Activated CD4-positive, alpha-beta T cell treated with anti-CD3 and anti-CD28 coated beads, Interleukin-2, amount 10 ng/mL, durations not matched to agents 7 days and 5 days (primary cell): ENCODE results near the gene AEBP2. TPM values are rescaled to one million over a fixed set of nuclear protein-coding genes. Genes with fewer than 3 reads are reported as not detected.
A peak's percentile ranks its signal among the peaks of the same experiment; 100 is the strongest.
"Not testable (repeated sequence)": the region's sequence is repeated elsewhere in the genome, so short reads cannot be mapped to it uniquely, and the experiment has no call there.

Experiments used
- CTCF ChIA-PET: fragments of 350-600 bp; sonication (Branson Sonifier 250); formaldehyde crosslinking; loops from one replicate; lab custom pipeline; 2021; ENCODE audit warnings: antibody characterized with exemption; lab: Charles Lee
- POLR2A ChIA-PET: fragments of 350-600 bp; sonication (Branson Sonifier 250); formaldehyde crosslinking; loops from one replicate; lab custom pipeline; 2021; ENCODE audit warnings: antibody characterized with exemption; lab: Charles Lee
- DNase-seq: peaks from one replicate; pipeline ENCODE4 v3.0.0-alpha.2; 2020
- H3K27ac Mint-ChIP-seq: one replicate; pipeline ENCODE4 v1.8.0; 2021; ENCODE audit warnings: mild to moderate bottlenecking, moderate library complexity, mixed read lengths
- H3K27me3 Mint-ChIP-seq: one replicate; pipeline ENCODE4 v1.8.0; 2021; ENCODE audit warnings: mixed read lengths
- H3K36me3 Mint-ChIP-seq: one replicate; pipeline ENCODE4 v1.8.0; 2021; ENCODE audit warnings: low read depth, mixed read lengths
- H3K4me1 Mint-ChIP-seq: one replicate; pipeline ENCODE4 v1.8.0; 2021; ENCODE audit warnings: mixed read lengths
- H3K4me3 Mint-ChIP-seq: one replicate; pipeline ENCODE4 v1.8.0; 2021; ENCODE audit warnings: mild to moderate bottlenecking, moderate library complexity, mixed read lengths
- H3K9me3 Mint-ChIP-seq: one replicate; pipeline ENCODE4 v1.8.0; 2021; ENCODE audit warnings: mixed read lengths
- total RNA-seq, 2 experiments: library from RNA; stranded (reverse); gene quantifications; one replicate each; pipeline ENCODE4 v1.2.3, GENCODE V29; 2021

AEBP2 gene
- total RNA-seq, 2 experiments from 2014 or later: 45.8 to 49.1 TPM

DNA sequence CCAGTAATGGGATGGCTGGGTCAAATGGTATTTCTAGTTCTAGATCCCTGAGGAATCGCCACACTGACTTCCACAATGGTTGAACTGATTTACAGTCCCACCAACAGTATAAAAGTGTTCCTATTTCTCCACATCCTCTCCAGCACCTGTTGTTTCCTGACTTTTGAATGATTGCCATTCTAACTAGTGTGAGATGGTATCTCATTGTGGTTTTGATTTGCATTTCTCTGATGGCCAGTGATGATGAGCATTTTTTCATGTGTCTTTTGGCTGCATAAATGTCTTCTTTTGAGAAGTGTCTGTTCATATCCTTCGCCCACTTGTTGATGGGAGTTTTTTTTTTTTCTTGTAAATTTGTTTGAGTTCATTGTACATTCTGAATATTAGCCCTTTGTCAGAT, 9.8 kb upstream of the AEBP2 start:
- H3K27me3 Mint-ChIP-seq, H3K9me3 Mint-ChIP-seq, POLR2A ChIA-PET, H3K4me3 Mint-ChIP-seq, H3K27ac Mint-ChIP-seq, CTCF ChIA-PET, DNase-seq: not testable (repeated sequence)
- Mint-ChIP-seq H3K4me1 (peaks cover 40% of the 10 kb centered on the region), H3K36me3 (peaks cover 15% of the 10 kb centered on the region)

DNA sequence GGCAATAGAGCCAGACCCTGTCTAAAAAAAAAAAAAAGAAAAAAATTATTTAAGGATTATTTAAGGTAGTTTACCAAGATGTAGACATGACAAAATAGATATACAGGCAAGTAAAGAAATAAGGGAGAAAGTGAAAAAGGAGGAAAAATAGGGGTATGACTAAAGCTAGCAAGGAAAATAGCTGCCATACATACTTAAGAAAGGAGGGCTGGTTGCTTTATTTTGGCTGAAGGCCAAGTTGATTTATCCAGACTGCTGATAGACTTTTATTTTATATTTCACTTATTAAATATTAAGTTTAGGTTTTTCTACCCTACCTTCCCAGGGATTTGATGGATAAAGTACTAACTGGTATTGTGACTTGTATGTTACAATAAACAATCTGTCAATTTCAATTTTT, 8.3 kb upstream of the AEBP2 start:
- no peak overlapping the region for H3K4me3 Mint-ChIP-seq
- H3K27me3 Mint-ChIP-seq: no peaks in the 10 kb centered on the region
- peaks cover 52% of the 10 kb centered on the region for H3K4me1 Mint-ChIP-seq
- POLR2A ChIA-PET: no interaction called here
- CTCF ChIA-PET: no interaction called here
- H3K36me3 Mint-ChIP-seq: peaks cover 15% of the 10 kb centered on the region
- no peak for DNase-seq
- H3K27ac Mint-ChIP-seq: no peak overlapping the region
- H3K9me3 Mint-ChIP-seq: peaks cover 10% of the 10 kb centered on the region

DNA sequence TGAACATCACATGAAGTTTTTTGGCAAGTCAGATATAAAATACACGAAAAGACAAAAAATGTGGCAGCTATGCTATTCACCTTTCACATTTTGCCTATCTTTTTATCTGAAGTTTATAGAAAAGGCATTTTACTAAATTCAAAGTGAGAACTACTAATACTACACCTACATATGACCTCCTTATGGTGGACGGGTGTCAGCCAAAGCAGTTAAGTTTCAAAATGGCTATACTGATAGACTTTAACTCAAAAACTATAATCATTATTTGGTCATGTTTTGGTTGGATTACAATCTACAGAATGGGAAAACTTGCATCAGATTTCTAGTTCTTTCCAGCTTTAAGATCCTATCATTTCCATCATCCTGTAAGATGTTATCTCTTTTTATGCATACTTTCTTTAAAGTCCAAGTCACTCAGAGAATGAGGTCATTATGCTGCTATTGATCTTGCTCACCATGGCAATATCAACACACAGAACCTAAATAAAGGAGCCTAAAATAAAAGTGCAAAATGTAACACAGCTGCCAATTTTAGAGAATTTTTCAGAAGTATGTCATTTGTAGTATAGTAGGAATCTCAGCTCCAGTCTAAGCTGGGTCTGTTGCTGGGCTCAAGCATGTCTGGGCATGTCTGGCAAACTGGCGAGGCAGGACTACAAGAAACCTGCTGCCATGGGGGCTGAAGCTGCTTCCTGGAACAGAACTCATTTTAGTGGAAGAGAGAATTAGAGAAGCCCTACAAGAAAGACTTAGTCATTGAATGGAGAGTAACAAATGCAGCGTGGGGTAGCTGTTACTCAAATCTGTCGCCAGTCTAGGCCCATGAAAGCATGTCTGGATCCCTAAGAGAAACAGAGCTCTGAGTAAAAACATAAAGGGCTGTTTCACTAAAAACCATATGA, 7.6 kb upstream of the AEBP2 start:
- DNase-seq: peak; percentile 26
- POLR2A ChIA-PET: no interaction called here
- Mint-ChIP-seq H3K4me1 (peaks cover 55% of the 10 kb centered on the region), H3K27ac (peak overlapping the region; percentile 93), H3K27me3 (no peaks in the 10 kb centered on the region), H3K4me3 (no peak overlapping the region), H3K9me3 (peaks cover 7% of the 10 kb centered on the region), H3K36me3 (peaks cover 17% of the 10 kb centered on the region)
- CTCF ChIA-PET: interaction anchor here (1.1 kb wide), 2 partner anchors 28 to 76 kb away, joined by 3 read pairs; no protein-coding TSS in a partner anchor

DNA sequence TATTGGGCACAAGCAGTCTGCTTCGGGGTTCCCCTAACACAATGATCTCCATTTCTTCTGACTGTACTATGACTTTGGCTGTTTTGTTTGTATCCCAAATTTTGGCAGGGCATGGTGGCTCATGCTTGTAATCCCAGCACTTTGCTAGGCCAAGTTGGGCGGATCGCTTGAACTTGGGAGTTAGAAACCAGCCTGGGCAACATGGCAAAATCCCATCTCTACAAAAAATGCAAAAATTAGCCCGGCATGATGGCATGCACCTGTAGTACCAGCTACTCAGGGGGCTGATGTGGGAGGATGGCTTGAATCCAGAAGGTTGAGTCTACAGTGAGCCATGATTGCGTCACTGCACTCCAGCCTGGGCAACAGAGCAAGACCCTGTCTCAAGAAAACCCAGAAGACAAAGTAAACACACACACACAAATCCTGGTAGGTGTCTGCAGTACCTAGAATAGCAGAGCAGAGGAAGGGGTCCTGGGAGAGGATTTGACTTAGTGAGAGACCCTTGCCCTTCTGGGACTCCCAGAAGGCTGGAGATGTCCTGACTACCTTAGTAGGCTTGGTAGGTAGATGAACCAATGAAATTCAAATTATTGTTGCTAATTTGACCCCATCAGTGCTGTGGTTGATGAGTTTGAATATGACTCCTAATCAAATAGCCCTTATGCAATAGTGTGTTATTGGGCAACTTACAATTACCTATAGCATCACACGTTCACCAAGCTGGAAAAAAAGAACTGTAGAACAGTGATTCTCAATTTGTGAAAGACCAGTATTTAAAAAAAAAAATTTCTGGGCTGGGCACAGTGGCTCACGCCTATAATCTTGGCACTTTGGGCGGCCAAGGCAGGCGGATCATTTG, 6.8 kb upstream of the AEBP2 start:
- POLR2A ChIA-PET: no interaction called here
- CTCF ChIA-PET: interaction anchor here (1.1 kb wide), 2 partner anchors 27 to 75 kb away, joined by 3 read pairs; no protein-coding TSS in a partner anchor
- peak overlapping the region; percentile 93 for H3K27ac Mint-ChIP-seq
- no peak overlapping the region for H3K4me3 Mint-ChIP-seq
- H3K9me3 Mint-ChIP-seq: peaks cover 7% of the 10 kb centered on the region
- no peak for DNase-seq
- peaks cover 55% of the 10 kb centered on the region for H3K4me1 Mint-ChIP-seq
- no peaks in the 10 kb centered on the region for H3K27me3 Mint-ChIP-seq
- peaks cover 17% of the 10 kb centered on the region for H3K36me3 Mint-ChIP-seq

DNA sequence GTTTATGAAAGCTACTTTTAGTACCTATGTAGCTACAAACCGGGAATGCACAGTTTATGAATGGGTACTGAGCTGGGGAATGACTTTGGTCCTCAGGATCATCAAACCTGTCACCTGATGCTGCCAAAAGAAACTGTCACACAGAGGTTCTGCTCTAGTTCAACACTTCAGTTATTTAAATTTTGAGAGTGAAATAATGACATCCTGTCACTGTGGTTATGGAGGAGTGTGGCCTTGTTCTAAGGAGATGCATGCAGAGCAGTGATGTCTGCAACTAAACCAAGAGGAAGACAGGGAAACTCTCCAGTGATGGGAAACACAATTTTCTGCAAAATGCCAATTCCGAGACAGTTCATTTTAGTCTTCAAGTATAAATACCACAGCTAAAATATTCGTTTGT, 4.8 kb upstream of the AEBP2 start:
- Mint-ChIP-seq H3K36me3 (peaks cover 17% of the 10 kb centered on the region), H3K27ac (peak overlapping the region; percentile 77), H3K4me3 (no peak overlapping the region), H3K9me3 (peaks cover 12% of the 10 kb centered on the region), H3K4me1 (peaks cover 52% of the 10 kb centered on the region), H3K27me3 (no peaks in the 10 kb centered on the region)
- peak; percentile 31 for DNase-seq
- POLR2A ChIA-PET: interaction anchor here (0.6 kb wide), 1 partner anchor 567 kb away, joined by 3 read pairs; no protein-coding TSS in a partner anchor
- CTCF ChIA-PET: interaction anchor here (0.8 kb wide), 1 partner anchor 9 kb away, joined by 3 read pairs; no protein-coding TSS in a partner anchor

DNA sequence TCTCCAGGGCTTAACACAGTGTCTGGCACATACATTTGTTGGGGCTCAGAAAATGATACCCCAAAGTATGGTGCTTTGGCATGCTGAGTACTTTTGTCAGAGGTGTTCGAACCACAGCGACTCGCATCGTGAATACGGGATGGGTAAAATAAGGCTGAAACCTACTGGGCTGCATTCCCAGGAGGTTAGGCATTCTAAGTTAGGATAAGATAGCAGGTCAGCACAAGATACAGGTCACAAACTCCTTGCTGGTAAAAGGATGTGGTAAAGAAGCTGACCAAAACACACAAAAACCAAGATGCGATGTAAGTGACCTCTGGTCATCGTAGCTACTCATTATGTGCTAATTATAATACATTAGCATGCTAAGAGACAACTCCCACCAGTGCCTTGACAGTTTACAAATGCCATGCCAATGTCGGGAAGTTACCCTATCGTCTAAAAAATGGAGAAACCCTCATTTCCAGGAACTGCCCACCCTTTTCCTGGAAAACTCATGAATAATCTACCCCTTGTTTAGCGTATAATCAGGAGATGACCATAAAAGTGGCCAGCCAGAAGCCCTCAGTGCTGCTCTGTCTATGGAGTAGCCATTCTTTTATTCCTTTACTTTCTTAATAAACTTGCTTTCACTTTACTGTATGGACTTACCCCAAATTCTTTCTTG, 3.3 kb upstream of the AEBP2 start:
- Mint-ChIP-seq H3K27ac (peak overlapping the region; percentile 20), H3K9me3 (peaks cover 8% of the 10 kb centered on the region), H3K27me3 (no peaks in the 10 kb centered on the region), H3K4me3 (no peak overlapping the region), H3K36me3 (peaks cover 17% of the 10 kb centered on the region), H3K4me1 (peaks cover 51% of the 10 kb centered on the region)
- ChIA-PET POLR2A (no interaction called here), CTCF (no interaction called here)
- no peak for DNase-seq

DNA sequence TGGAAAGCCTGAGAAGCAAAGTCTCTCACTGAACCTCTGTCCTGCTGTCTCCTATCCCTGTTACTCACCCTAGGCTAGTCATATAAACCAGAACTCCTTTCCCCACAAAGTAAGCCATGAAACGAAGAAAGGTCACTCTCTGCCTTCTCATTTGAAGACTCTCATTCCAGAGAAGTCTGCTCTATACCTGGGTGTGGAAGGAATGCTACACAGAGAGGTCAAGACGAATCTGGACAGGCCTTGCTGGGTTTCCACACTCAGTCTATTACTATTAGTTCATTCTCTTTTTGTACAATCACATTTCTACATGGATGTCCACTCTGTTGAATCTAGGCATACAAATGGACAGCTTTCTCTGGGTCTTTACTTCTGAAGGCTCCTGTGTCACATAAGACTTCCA, 2.4 kb upstream of the AEBP2 start:
- Mint-ChIP-seq H3K9me3 (peaks cover 8% of the 10 kb centered on the region), H3K27ac (no peak overlapping the region), H3K4me3 (no peak overlapping the region), H3K27me3 (no peaks in the 10 kb centered on the region), H3K36me3 (peaks cover 25% of the 10 kb centered on the region), H3K4me1 (peaks cover 53% of the 10 kb centered on the region)
- POLR2A ChIA-PET: no interaction called here
- no peak for DNase-seq
- CTCF ChIA-PET: no interaction called here

DNA sequence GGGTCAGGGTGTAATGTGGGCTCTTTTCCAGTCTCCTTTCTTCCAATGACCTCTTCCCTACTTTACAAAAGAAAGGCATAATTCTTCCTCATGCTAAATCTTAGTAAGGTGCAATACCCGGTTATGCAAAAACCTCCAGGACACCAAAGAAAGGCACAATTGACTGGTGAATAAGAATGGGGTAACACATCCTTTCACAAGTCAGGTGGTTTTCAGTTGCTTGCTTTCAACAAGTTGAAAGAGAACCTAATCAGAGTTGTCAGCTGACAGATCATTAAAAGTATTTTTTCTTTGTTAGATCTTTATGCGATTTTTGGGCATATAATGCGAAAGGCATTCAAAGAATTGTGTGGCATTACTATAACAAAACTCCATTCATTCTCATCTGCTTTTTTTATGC, 1.3 kb upstream of the AEBP2 start:
- ChIA-PET CTCF (no interaction called here), POLR2A (no interaction called here)
- Mint-ChIP-seq H3K9me3 (peaks cover 8% of the 10 kb centered on the region), H3K27me3 (no peaks in the 10 kb centered on the region), H3K4me1 (peaks cover 52% of the 10 kb centered on the region), H3K27ac (no peak overlapping the region), H3K36me3 (peaks cover 24% of the 10 kb centered on the region), H3K4me3 (no peak overlapping the region)
- DNase-seq: no peak

DNA sequence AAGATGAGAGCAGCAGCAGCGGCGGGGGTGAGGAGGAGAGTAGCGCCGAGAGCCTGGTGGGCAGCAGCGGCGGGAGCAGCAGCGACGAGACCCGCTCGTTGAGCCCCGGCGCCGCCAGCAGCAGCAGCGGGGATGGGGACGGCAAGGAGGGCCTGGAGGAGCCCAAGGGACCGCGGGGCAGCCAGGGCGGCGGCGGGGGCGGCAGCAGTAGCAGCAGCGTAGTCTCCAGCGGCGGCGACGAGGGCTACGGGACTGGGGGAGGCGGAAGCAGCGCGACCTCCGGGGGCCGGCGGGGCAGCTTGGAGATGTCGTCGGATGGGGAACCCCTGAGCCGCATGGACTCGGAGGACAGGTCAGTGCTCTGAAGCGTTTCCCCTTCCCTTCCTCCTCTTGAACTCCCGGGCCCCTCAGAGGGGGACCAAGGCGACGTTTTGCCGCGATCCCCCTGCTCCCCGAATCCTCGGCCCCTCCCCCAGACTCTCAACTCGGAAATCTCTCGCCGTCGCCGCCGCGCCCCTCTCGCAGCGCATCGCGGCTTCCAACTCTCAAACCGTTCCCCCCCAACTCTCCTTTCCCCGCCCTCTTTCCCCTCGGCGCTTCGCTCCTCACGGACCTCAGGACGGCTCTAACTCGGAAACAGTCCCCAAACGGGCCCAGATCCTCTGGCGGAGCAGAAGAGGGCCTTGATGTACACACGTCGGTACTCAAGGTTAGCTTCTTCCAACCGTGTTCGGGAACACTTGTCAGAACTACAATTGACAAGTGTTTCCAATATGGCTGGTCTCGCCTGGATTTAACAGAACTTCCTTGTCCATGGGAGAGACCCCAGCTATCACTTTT, 947 bp downstream of the AEBP2 start:
- H3K36me3 Mint-ChIP-seq: peaks cover 36% of the 10 kb centered on the region
- peak; percentile 56 for DNase-seq
- peak overlapping the region; percentile 100 for H3K4me3 Mint-ChIP-seq
- peak overlapping the region; percentile 98 for H3K27ac Mint-ChIP-seq
- POLR2A ChIA-PET: no interaction called here
- H3K4me1 Mint-ChIP-seq: peaks cover 52% of the 10 kb centered on the region
- H3K27me3 Mint-ChIP-seq: no peaks in the 10 kb centered on the region
- CTCF ChIA-PET: interaction anchor here (0.6 to 1.5 kb wide), 2 partner anchors 12 to 35 kb away, joined by 4 to 5 read pairs; no protein-coding TSS in a partner anchor
- H3K9me3 Mint-ChIP-seq: peaks cover 8% of the 10 kb centered on the region

DNA sequence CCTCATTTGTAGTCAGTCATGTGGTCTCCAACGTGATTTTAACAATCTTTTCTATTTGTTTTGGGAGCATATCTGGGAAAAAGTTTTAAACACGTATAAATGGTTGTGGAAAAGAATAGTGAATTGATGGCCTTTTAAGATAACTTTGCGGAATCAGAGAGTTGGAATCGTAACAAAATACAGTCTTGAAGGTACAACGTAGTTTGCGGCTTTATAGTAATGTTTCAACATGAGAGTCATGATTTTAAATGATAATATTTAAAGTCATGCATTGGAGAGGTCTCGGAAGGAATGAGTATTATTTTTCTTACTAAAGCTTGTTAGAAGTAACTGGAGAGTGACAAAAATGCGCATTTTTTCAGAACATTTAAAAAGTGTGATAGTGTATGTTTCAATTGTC, 1.6 kb downstream of the AEBP2 start:
- CTCF ChIA-PET: interaction anchor here (1.5 kb wide), 1 partner anchor 12 kb away, joined by 5 read pairs; no protein-coding TSS in a partner anchor
- H3K27ac Mint-ChIP-seq: peak overlapping the region; percentile 98
- H3K4me1 Mint-ChIP-seq: peaks cover 49% of the 10 kb centered on the region
- no peaks in the 10 kb centered on the region for H3K27me3 Mint-ChIP-seq
- peak overlapping the region; percentile 100 for H3K4me3 Mint-ChIP-seq
- DNase-seq: no peak
- H3K9me3 Mint-ChIP-seq: peaks cover 6% of the 10 kb centered on the region
- POLR2A ChIA-PET: no interaction called here
- peaks cover 40% of the 10 kb centered on the region for H3K36me3 Mint-ChIP-seq

DNA sequence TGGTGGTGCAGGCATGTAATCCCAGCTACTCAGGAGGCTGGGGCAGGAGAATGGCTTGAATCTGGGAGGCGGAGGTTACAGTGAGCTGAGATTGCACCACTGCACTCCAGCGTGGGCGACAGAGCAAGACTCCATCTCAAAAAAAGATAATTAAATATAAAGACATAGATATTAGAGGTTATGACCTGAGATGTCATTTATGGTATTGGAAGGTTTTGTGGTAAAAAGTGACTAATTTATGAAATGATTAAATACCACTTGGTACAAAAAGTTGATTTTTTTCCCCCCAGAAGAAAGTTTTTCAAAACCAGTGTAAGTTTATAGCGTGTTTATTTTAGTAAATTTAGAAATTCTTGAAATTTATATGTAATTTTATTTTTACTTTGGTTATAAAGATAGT, 4.3 kb downstream of the AEBP2 start:
- H3K9me3 Mint-ChIP-seq: peaks cover 4% of the 10 kb centered on the region
- H3K27ac Mint-ChIP-seq: no peak overlapping the region
- ChIA-PET CTCF (interaction anchor here (0.6 kb wide), 1 partner anchor 196 kb away, joined by 3 read pairs; no protein-coding TSS in a partner anchor), POLR2A (no interaction called here)
- no peaks in the 10 kb centered on the region for H3K27me3 Mint-ChIP-seq
- DNase-seq: no peak
- no peak overlapping the region for H3K4me3 Mint-ChIP-seq
- H3K4me1 Mint-ChIP-seq: peaks cover 56% of the 10 kb centered on the region
- peaks cover 47% of the 10 kb centered on the region for H3K36me3 Mint-ChIP-seq
